ENCODE measurements around the gene SLFN14.
"Not testable (repeated sequence)": the region's sequence is repeated elsewhere in the genome, so short reads cannot be mapped to it uniquely, and the experiment has no call there.

GRCh38 chr17:35529326-35529725 lies 31.3 kb downstream of the SLFN14 start:
- not testable (repeated sequence) for TF ChIP-seq CTCF (conservative IDR thresholded peaks at IDR 0.05; ENCODE audit: low read depth in 2 of 2); EZH2 (IDR thresholded peaks at IDR 0.05; ENCODE audit: low read depth, unreplicated experiment)
